GM12878 (cell line): ENCODE measurements around the gene RSKR. TPM values are rescaled to one million over a fixed set of nuclear protein-coding genes. Genes with fewer than 3 reads are reported as not detected.

Experiments
- ATAC-seq: fragments of 200-7000 bp; cut with Tn5 transposase; 3 replicates; pipeline ENCODE4 v1.9.1; 2020; ENCODE audit warnings: mild to moderate bottlenecking, moderate library complexity
- BruUV-seq: library from RNA; stranded (reverse); fragments of 400-500 nt; replicated peaks from 2 replicates; lab custom pipeline; 2021; lab: Mats Ljungman, UMichigan
- CTCF ChIA-PET: fragments of 300-600 bp; sonication (Branson Sonifier 250); formaldehyde crosslinking; extraction: SDS; loops from one replicate; lab custom pipeline; 2021; ENCODE audit warnings: inconsistent platforms; lab: Yijun Ruan, JAX
- POLR2A ChIA-PET: fragments of 350-600 bp; formaldehyde crosslinking; extraction: SDS; loops from one replicate; lab custom pipeline; 2021; ENCODE audit warnings: inconsistent platforms; lab: Charles Lee
- RAD21 ChIA-PET: fragments of 300-600 bp; sonication (Branson Sonifier 250); formaldehyde crosslinking; loops from one replicate; lab custom pipeline; 2023; ENCODE audit warnings: antibody characterized with exemption; ENCODE audit not compliant: unreplicated experiment; lab: Charles Lee
- SMC1A ChIA-PET: fragments of 300-600 bp; sonication (Branson Sonifier 250); formaldehyde crosslinking; loops from one replicate; lab custom pipeline; 2023; ENCODE audit not compliant: unreplicated experiment, uncharacterized antibody; lab: Charles Lee
- DNase-seq: peaks from one replicate; pipeline ENCODE4 v3.0.0-alpha.2; 2011; ENCODE audit warnings: low read depth, low spot score
- FAIRE-seq: peaks from 3 replicates; lab custom pipeline; 2011; peaks lifted over from hg19 to GRCh38; lab: Jason Lieb, UNC
- H2AFZ ChIP-seq: 2 replicates; pipeline ENCODE4 v1.6.0; 2011; ENCODE audit warnings: low read depth, low read length, control low read depth; ENCODE audit not compliant: control insufficient read depth
- H3K27ac ChIP-seq: 2 replicates; pipeline ENCODE4 v1.5.1; 2011; ENCODE audit warnings: control low read depth; ENCODE audit not compliant: control insufficient read depth, insufficient read depth
- H3K27me3 ChIP-seq, 2 experiments: replicated peaks in 1 of 2; 2 replicates each; pipeline versions ENCODE4 v1.6.0 to v1.6.1; 2011; ENCODE audit warnings: low read length in 1 of 2; ENCODE audit not compliant: control insufficient read depth in 2 of 2, insufficient read depth in 2 of 2
- H3K36me3 ChIP-seq, 2 experiments: 2 replicates each; pipeline ENCODE4 v1.5.1; 2011; ENCODE audit warnings: low read length in 1 of 2; ENCODE audit not compliant: control insufficient read depth in 2 of 2, insufficient read depth in 2 of 2
- H3K4me1 ChIP-seq: 2 replicates; pipeline ENCODE4 v1.6.1; 2011; ENCODE audit warnings: mild to moderate bottlenecking, low read length, moderate library complexity, mixed read lengths; ENCODE audit not compliant: control insufficient read depth, insufficient read depth
- H3K4me2 ChIP-seq: 2 replicates; pipeline ENCODE4 v1.6.0; 2011; ENCODE audit warnings: control low read depth; ENCODE audit not compliant: control insufficient read depth, insufficient read depth
- H3K4me3 ChIP-seq: fragments of 200-600 bp; sonication (generic); 2 replicates; pipeline ENCODE4 v1.5.1; 2016
- H3K79me2 ChIP-seq: 2 replicates; pipeline ENCODE4 v1.6.0; 2011; ENCODE audit warnings: low read length; ENCODE audit not compliant: control insufficient read depth, insufficient read depth
- H3K9ac ChIP-seq: 2 replicates; pipeline ENCODE4 v1.8.0; 2011; ENCODE audit warnings: low read length, control low read depth, mixed read lengths; ENCODE audit not compliant: control insufficient read depth, insufficient read depth
- H3K9me3 ChIP-seq: replicated peaks from 3 replicates; pipeline ENCODE4 v1.5.1; 2011; ENCODE audit warnings: mild to moderate bottlenecking, low read length; ENCODE audit not compliant: control insufficient read depth, insufficient read depth
- H4K20me1 ChIP-seq: 2 replicates; pipeline ENCODE4 v1.6.0; 2011; ENCODE audit not compliant: control insufficient read depth, insufficient read depth
- ATF7 ChIP-seq: fragments of 450-650 bp; IDR thresholded peaks from 2 replicates; pipeline ENCODE4 v1.6.1; 2016; ENCODE audit warnings: low read depth, mild to moderate bottlenecking
- HDGF ChIP-seq: fragments of 450-650 bp; IDR thresholded peaks from 2 replicates; pipeline ENCODE4 v1.6.1; 2016; ENCODE audit warnings: antibody characterized with exemption
- IKZF1 ChIP-seq: fragments of 450-650 bp; conservative IDR thresholded peaks from 2 replicates; pipeline ENCODE4 v1.6.1; 2017; ENCODE audit warnings: antibody characterized with exemption, mild to moderate bottlenecking
- NR2F1 ChIP-seq: fragments of 450-650 bp; conservative IDR thresholded peaks from 2 replicates; pipeline ENCODE4 v1.6.1; 2017; ENCODE audit warnings: mild to moderate bottlenecking
- PBX3 ChIP-seq: IDR thresholded peaks from 2 replicates; pipeline ENCODE4 v1.6.1; 2011; ENCODE audit warnings: mild to moderate bottlenecking, low read depth, low read length, moderate library complexity; ENCODE audit not compliant: insufficient replicate concordance
- USF1 ChIP-seq: IDR thresholded peaks from 2 replicates; pipeline ENCODE4 v1.6.1; 2011; ENCODE audit warnings: borderline replicate concordance, low read depth, mild to moderate bottlenecking, moderate library complexity, mixed read lengths, low read length; ENCODE audit not compliant: insufficient read depth; ENCODE audit errors: extremely low read length
- ZNF274 ChIP-seq: IDR thresholded peaks from one replicate; pipeline ENCODE4 v1.8.0; 2011; ENCODE audit not compliant: insufficient read length, insufficient read depth
- ZNF384 ChIP-seq: IDR thresholded peaks from 2 replicates; pipeline ENCODE4 v1.6.1; 2012; ENCODE audit warnings: low read depth, mild to moderate bottlenecking, low read length, improper control_type of control experiment, borderline replicate concordance
- WGBS: methylation state at CpG from one replicate; pipeline ENCODE4 v1.1.6; 2016; ENCODE audit warnings: low lambda C conversion rate; ENCODE audit not compliant: insufficient replicate concordance, insufficient coverage; ENCODE audit errors: missing lambda C conversion rate; 5-methylcytosine and 5-hydroxymethylcytosine counted together
- in situ Hi-C: fragments of 300-500 bp; cut with MboI; formaldehyde crosslinking; loops from 9 replicates; pipeline ENCODE4 v1.14.3; 2018; ENCODE audit warnings: mixed read lengths
- intact Hi-C: fragments of 100-400 bp; cut with micrococcal nuclease; formaldehyde crosslinking; loops from one replicate; pipeline ENCODE4 v1.14.2; 2022; ENCODE audit not compliant: unreplicated experiment
- polyA plus RNA-seq, 11 experiments: library from polyadenylated mRNA; depleted of rRNA in 4 of 11; unstranded in 6 of 11; stranded (reverse) in 5 of 11; fragments of >200 nt; fragmentation: Nextera tagmentation in 4 of 11; fragmentation: Illumina TruSeq in 1 of 11; extraction: Ambion mirVana in 4 of 11; extraction: Trizol in 1 of 11; gene quantifications; 1 replicate in 1 of 11; 2 replicates in 10 of 11; pipeline versions ENCODE4 v1.2.1 to v1.2.3, GENCODE V29; 2011 to 2016; ENCODE audit warnings: inconsistent platforms in 2 of 11, missing spikeins in 2 of 11, low read depth in 1 of 11
- total RNA-seq, 4 experiments: library from RNA; depleted of rRNA in 3 of 4; stranded (reverse); fragments of >200 nt in 3 of 4; fragmentation: Illumina TruSeq in 1 of 4; extraction: Trizol in 1 of 4; gene quantifications; 2 replicates each; pipeline versions ENCODE4 v1.2.1 to v1.2.3, GENCODE V29; 2013 to 2021
- TF ChIP-seq, protein P1 (sequence below): fragments of 450-650 bp; IDR thresholded peaks from 2 replicates; pipeline ENCODE4 v1.6.1; 2016; ENCODE audit warnings: mild to moderate bottlenecking

RSKR gene
- total and polyA plus RNA-seq, 10 of the 15 experiments (the other 5 are each of a cell fraction or from before 2014, with no cell fraction given), result 0.52 to 22.4 (median 8.7) TPM

- ATAC-seq (no peak), DNase-seq (no peak), FAIRE-seq (peak; percentile 23)
- 45% methylated on average over 12 of the region's 12 CpGs for WGBS
- Histone ChIP-seq H3K27me3 (no peaks in the 10 kb centered on the region), H3K4me1 (peaks cover 14% of the 10 kb centered on the region), H3K9ac (peak overlapping the region; percentile 32; the same call in 1 of the 2 replicates), H3K27ac (peak overlapping the region; percentile 85), H2AFZ (peak overlapping the region; percentile 25), H3K79me2 (peaks cover 31% of the 10 kb centered on the region), H3K36me3 (peaks cover 4 to 16% of the 10 kb centered on the region in 2 experiments), H3K9me3 (no peaks in the 10 kb centered on the region), H3K4me3 (peak overlapping the region; percentile 73), H3K4me2 (peak overlapping the region; percentile 77), H4K20me1 (no peaks in the 10 kb centered on the region)
- ChIA-PET RAD21 (interaction anchor here (0.6 to 2.9 kb wide), 18 partner anchors 16 to 471 kb away, joined by 3 to 22 read pairs (median 4); partner anchors contain the start of genes DHRS13, IFT20, NEK8 and PROCA1), POLR2A (interaction anchor here (0.8 to 5.4 kb wide), 11 partner anchors 15 to 303 kb away, joined by 3 to 32 read pairs (median 6); partner anchors contain the start of genes ALDOC, PROCA1, RPL23A and SDF2), CTCF (interaction anchor here (0.6 to 7.5 kb wide), 31 partner anchors 9 to 499 kb away, joined by 3 to 84 read pairs (median 5); partner anchors contain the start of genes ALDOC, NEK8, PROCA1 and RPL23A), SMC1A (interaction anchor here (0.8 to 4.2 kb wide), 13 partner anchors 9 to 306 kb away, joined by 3 to 22 read pairs (median 4); partner anchors contain the start of genes RPL23A, SDF2, SUPT6H and TLCD1)
- BruUV-seq, result no TSS peak
- in situ Hi-C loops (no loop called here), intact Hi-C loops (loop anchor here (1.0 to 2.0 kb wide), 2 partner anchors 30 to 65 kb away; partner anchors contain the start of gene PROCA1)
- TF ChIP-seq HDGF (0 out of 2 replicates have a peak, but pooled peaks have one; percentile 18), IKZF1 (no peak), NR2F1 (no peak), ZNF384 (no peak), ATF7 (no peak), USF1 (no peak), PBX3 (no peak), ZNF274 (no peak)
- TF ChIP-seq, protein P1, sequence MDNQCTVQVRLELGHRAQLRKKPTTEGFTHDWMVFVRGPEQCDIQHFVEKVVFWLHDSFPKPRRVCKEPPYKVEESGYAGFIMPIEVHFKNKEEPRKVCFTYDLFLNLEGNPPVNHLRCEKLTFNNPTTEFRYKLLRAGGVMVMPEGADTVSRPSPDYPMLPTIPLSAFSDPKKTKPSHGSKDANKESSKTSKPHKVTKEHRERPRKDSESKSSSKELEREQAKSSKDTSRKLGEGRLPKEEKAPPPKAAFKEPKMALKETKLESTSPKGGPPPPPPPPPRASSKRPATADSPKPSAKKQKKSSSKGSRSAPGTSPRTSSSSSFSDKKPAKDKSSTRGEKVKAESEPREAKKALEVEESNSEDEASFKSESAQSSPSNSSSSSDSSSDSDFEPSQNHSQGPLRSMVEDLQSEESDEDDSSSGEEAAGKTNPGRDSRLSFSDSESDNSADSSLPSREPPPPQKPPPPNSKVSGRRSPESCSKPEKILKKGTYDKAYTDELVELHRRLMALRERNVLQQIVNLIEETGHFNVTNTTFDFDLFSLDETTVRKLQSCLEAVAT, result 0 out of 2 replicates have a peak, but pooled peaks have one; percentile 47
Measured at GRCh38 chr17:28646039-28646754, 32.2 kb upstream of the RSKR start.
